ENCODE data around the gene GFPT2.

GFPT2 gene

GRCh38 chr5:180332051-180332517 is 21.1 kb downstream of the GFPT2 start:
- DNase-seq, result no peak

- DNase-seq, result no peak
These were observed 21.5 kb downstream of the GFPT2 start for GRCh38 chr5:180331647-180331950.

GRCh38 chr5:180330810-180331646 is 22.1 kb downstream of the GFPT2 start:
- no peak for DNase-seq

- no peak for DNase-seq
These were observed 22.9 kb downstream of the GFPT2 start for GRCh38 chr5:180330270-180330648.

- no peak for DNase-seq
These were observed 23.4 kb downstream of the GFPT2 start for GRCh38 chr5:180329606-180330269.

GRCh38 chr5:180329138-180329435 is 24.0 kb downstream of the GFPT2 start:
- DNase-seq, result no peak

- peak; percentile 67 for DNase-seq
These were observed 24.6 kb downstream of the GFPT2 start for GRCh38 chr5:180328296-180329137.

- no peak for DNase-seq
These were observed 26.1 kb downstream of the GFPT2 start for GRCh38 chr5:180326989-180327565.

GRCh38 chr5:180324601-180324950 is 28.6 kb downstream of the GFPT2 start:
- DNase-seq, result no peak

GRCh38 chr5:180323941-180324600 is 29.1 kb downstream of the GFPT2 start:
- no peak for DNase-seq

- DNase-seq, result no peak
These were observed 30.0 kb downstream of the GFPT2 start for GRCh38 chr5:180323160-180323559.

- no peak for DNase-seq
These were observed 34.6 kb downstream of the GFPT2 start for GRCh38 chr5:180318456-180319089.

- no peak for DNase-seq
These were observed 36.5 kb downstream of the GFPT2 start for GRCh38 chr5:180316586-180316985.

- peak; percentile 33 for DNase-seq
These were observed 37.3 kb downstream of the GFPT2 start for GRCh38 chr5:180315762-180316212.

GRCh38 chr5:180313677-180314505 is 39.2 kb downstream of the GFPT2 start:
- no peak for DNase-seq

GRCh38 chr5:180311216-180311615 is 41.9 kb downstream of the GFPT2 start:
- no peak for DNase-seq

- no peak for DNase-seq
These were observed 46.3 kb downstream of the GFPT2 start for GRCh38 chr5:180306796-180307195.

- no peak for DNase-seq
These were observed 47.7 kb downstream of the GFPT2 start for GRCh38 chr5:180305481-180305880.

GRCh38 chr5:180304431-180305375 is 48.4 kb downstream of the GFPT2 start:
- DNase-seq, result no peak

GRCh38 chr5:180304016-180304292 is 49.2 kb downstream of the GFPT2 start:
- DNase-seq, result no peak

Data from NCI-H1048 (cell line).